ENCODE data around the gene STK39. TPM values are rescaled to one million over a fixed set of nuclear protein-coding genes. Genes with fewer than 3 reads are reported as not detected.

The STK39 gene
- total RNA-seq, 2 experiments from 2014 or later, result 17.7 to 41.1 TPM

DNA sequence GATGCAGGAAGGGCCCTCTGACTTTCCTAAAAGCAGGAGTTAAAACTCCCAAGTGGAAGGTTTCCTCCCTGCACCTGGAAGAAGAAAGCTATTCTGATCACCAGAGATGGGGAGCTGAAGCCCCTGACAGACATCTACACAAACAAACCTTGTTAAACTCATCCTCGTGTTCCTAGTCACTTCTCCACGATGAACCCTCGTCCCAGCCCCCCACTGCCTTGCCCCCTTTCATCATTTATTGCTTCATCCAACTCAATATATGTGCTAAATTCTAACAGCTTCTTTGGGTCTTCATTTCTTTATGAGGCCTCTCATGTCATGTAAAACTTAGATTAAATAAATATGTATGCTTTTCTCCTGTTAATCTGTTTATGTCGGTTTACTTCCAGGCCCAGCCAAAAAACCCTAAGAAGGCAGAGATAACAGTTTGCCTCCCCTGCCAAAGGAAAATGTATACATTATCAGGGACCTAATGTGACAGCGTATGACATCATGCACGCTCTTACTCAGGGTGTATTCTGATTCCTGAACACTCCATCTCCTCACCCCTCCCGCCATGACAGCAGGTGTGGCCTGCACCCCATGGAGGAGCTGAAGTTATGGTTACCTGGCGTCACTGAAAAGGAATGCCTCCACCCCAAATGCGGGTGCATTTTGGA, 287.2 kb downstream of the STK39 start:
- intact Hi-C loops (cut with micrococcal nuclease; ENCODE audit: unreplicated experiment), result no loop called here
- Histone ChIP-seq H3K27ac (ENCODE audit: low read depth, low read length, poor library complexity, severe bottlenecking) (no peak overlapping the region), H2AFZ (ENCODE audit: low read length) (no peak overlapping the region), H3K4me3 (ENCODE audit: low read depth, low read length, poor library complexity, severe bottlenecking) (no peak overlapping the region), H4K20me1 (ENCODE audit: insufficient read depth, low read length) (no peaks in the 10 kb centered on the region), H3K4me2 (ENCODE audit: low read length) (no peak overlapping the region), H3K4me1 (ENCODE audit: insufficient read depth, low read length, poor library complexity, severe bottlenecking) (no peaks in the 10 kb centered on the region), H3K79me2 (ENCODE audit: insufficient read depth, low read depth, low read length) (no peaks in the 10 kb centered on the region), H3K9me3 (ENCODE audit: low read length) (no peaks in the 10 kb centered on the region), H3K9me2 (ENCODE audit: insufficient read depth, low read length) (no peaks in the 10 kb centered on the region), H3K36me3 (ENCODE audit: insufficient read depth, low read length) (0 out of 2 replicates have a peak, but pooled peaks cover 2% of the 10 kb centered on the region)
- DNase-seq (ENCODE audit: low spot score), result no peak
- BruUV-seq (replicated peaks), result no TSS peak
- POLR2A ChIA-PET, result no interaction called here
- TF ChIP-seq EZH2phosphoT487 (IDR thresholded peaks at IDR 0.05; ENCODE audit: borderline replicate concordance, low read depth, low read length), result no peak
- TF ChIP-seq, protein P1, sequence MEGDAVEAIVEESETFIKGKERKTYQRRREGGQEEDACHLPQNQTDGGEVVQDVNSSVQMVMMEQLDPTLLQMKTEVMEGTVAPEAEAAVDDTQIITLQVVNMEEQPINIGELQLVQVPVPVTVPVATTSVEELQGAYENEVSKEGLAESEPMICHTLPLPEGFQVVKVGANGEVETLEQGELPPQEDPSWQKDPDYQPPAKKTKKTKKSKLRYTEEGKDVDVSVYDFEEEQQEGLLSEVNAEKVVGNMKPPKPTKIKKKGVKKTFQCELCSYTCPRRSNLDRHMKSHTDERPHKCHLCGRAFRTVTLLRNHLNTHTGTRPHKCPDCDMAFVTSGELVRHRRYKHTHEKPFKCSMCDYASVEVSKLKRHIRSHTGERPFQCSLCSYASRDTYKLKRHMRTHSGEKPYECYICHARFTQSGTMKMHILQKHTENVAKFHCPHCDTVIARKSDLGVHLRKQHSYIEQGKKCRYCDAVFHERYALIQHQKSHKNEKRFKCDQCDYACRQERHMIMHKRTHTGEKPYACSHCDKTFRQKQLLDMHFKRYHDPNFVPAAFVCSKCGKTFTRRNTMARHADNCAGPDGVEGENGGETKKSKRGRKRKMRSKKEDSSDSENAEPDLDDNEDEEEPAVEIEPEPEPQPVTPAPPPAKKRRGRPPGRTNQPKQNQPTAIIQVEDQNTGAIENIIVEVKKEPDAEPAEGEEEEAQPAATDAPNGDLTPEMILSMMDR (conservative IDR thresholded peaks at IDR 0.05; ENCODE audit: low read length), result no peak
- CTCF ChIA-PET (ENCODE audit: unreplicated experiment), result no interaction called here

DNA sequence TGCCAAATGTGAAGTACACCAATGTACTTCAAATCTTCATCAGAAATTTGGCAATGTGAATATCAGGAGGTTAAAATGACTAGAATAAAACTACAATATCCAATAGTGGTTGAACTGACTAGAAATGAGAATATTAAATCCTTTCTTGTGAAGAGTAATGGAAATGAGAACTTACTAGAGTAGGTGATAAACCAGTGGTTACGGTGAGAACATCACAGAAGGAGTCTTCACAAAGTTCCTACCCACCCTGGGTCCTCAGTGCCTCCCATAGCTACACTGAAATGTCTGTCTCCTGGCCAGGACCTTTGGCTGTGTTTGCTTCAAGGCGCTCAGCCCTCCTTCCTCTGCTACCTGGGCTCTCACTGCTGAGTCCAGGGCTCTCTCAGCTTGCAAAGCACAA, 289.7 kb downstream of the STK39 start:
- Histone ChIP-seq H2AFZ (ENCODE audit: low read length) (no peak overlapping the region), H3K9me3 (ENCODE audit: low read length) (no peaks in the 10 kb centered on the region), H3K4me3 (ENCODE audit: low read depth, low read length, poor library complexity, severe bottlenecking) (no peak overlapping the region), H3K79me2 (ENCODE audit: insufficient read depth, low read depth, low read length) (no peaks in the 10 kb centered on the region), H3K4me1 (ENCODE audit: insufficient read depth, low read length, poor library complexity, severe bottlenecking) (no peaks in the 10 kb centered on the region), H3K27ac (ENCODE audit: low read depth, low read length, poor library complexity, severe bottlenecking) (no peak overlapping the region), H4K20me1 (ENCODE audit: insufficient read depth, low read length) (no peaks in the 10 kb centered on the region), H3K9me2 (ENCODE audit: insufficient read depth, low read length) (no peaks in the 10 kb centered on the region), H3K4me2 (ENCODE audit: low read length) (no peak overlapping the region), H3K36me3 (ENCODE audit: insufficient read depth, low read length) (0 out of 2 replicates have a peak, but pooled peaks cover 2% of the 10 kb centered on the region)
- POLR2A ChIA-PET, result interaction anchor here (1.2 kb wide), 1 partner anchor 9 kb away, joined by 3 read pairs; no protein-coding TSS in a partner anchor
- intact Hi-C loops (cut with micrococcal nuclease; ENCODE audit: unreplicated experiment), result no loop called here
- CTCF ChIA-PET (ENCODE audit: unreplicated experiment), result no interaction called here
- BruUV-seq (replicated peaks), result no TSS peak
- TF ChIP-seq, protein P1 (conservative IDR thresholded peaks at IDR 0.05; ENCODE audit: low read length), result no peak
- TF ChIP-seq EZH2phosphoT487 (IDR thresholded peaks at IDR 0.05; ENCODE audit: borderline replicate concordance, low read depth, low read length), result no peak
- DNase-seq (ENCODE audit: low spot score), result no peak

- TF ChIP-seq EZH2phosphoT487 (IDR thresholded peaks at IDR 0.05; ENCODE audit: borderline replicate concordance, low read depth, low read length), result no peak
- TF ChIP-seq, protein P1 (conservative IDR thresholded peaks at IDR 0.05; ENCODE audit: low read length), result no peak
- no peaks in the 10 kb centered on the region for H4K20me1 ChIP-seq (ENCODE audit: insufficient read depth, low read length)
- no peaks in the 10 kb centered on the region for H3K4me1 ChIP-seq (ENCODE audit: insufficient read depth, low read length, poor library complexity, severe bottlenecking)
- H2AFZ ChIP-seq (ENCODE audit: low read length), result no peak overlapping the region
- intact Hi-C loops (cut with micrococcal nuclease; ENCODE audit: unreplicated experiment), result no loop called here
- H3K9me3 ChIP-seq (ENCODE audit: low read length), result no peaks in the 10 kb centered on the region
- no peaks in the 10 kb centered on the region for H3K79me2 ChIP-seq (ENCODE audit: insufficient read depth, low read depth, low read length)
- H3K36me3 ChIP-seq (ENCODE audit: insufficient read depth, low read length), result 0 out of 2 replicates have a peak, but pooled peaks cover 2% of the 10 kb centered on the region
- no peak overlapping the region for H3K27ac ChIP-seq (ENCODE audit: low read depth, low read length, poor library complexity, severe bottlenecking)
- ChIA-PET POLR2A (no interaction called here), CTCF (ENCODE audit: unreplicated experiment) (no interaction called here)
- H3K4me3 ChIP-seq (ENCODE audit: low read depth, low read length, poor library complexity, severe bottlenecking), result no peak overlapping the region
- no peak for DNase-seq (ENCODE audit: low spot score)
- no TSS peak for BruUV-seq (replicated peaks)
- no peaks in the 10 kb centered on the region for H3K9me2 ChIP-seq (ENCODE audit: insufficient read depth, low read length)
- no peak overlapping the region for H3K4me2 ChIP-seq (ENCODE audit: low read length)
Measured at GRCh38 chr2:167955264-167955906, 292.0 kb downstream of the STK39 start.
